Esophagus muscularis mucosa (tissue), 4 donors: ENCODE results near the gene TBC1D8. TPM values are rescaled to one million over a fixed set of nuclear protein-coding genes. Genes with fewer than 3 reads are reported as not detected.

ENCODE experiments used
- DNase-seq: peaks from one replicate; pipeline ENCODE4 v3.0.0-alpha.2; 2017; ENCODE audit errors: extremely low spot score
- H3K27ac ChIP-seq, 4 donors: fragments of 200-600 bp; sonication (generic); replicated peaks in 1 of 4; 1 replicate in 3 of 4; 2 replicates in 1 of 4; pipeline ENCODE4 v1.5.1; 2016 to 2019; ENCODE audit warnings: mild to moderate bottlenecking in 1 of 4
- H3K27me3 ChIP-seq, 4 donors: fragments of 200-600 bp; sonication (generic); one replicate each; pipeline versions ENCODE4 v1.5.1 to v1.6.0; 2016 to 2019
- H3K36me3 ChIP-seq, 4 donors: fragments of 200-600 bp; sonication (generic); one replicate each; pipeline ENCODE4 v1.5.1; 2016 to 2019
- H3K4me1 ChIP-seq, 4 donors: fragments of 200-600 bp; sonication (generic); one replicate each; pipeline ENCODE4 v1.5.1; 2016 to 2019
- H3K4me3 ChIP-seq, 4 donors: fragments of 200-600 bp; sonication (generic); 1 replicate in 2 of 4; 2 replicates in 2 of 4; pipeline ENCODE4 v1.5.1; 2016 to 2019; ENCODE audit warnings: mild to moderate bottlenecking in 4 of 4, moderate library complexity in 1 of 4
- H3K9me3 ChIP-seq, 4 donors: fragments of 200-600 bp; sonication (generic); 1 replicate in 3 of 4; 2 replicates in 1 of 4; pipeline ENCODE4 v1.5.1; 2016 to 2019
- CTCF ChIP-seq, 3 experiments: fragments of 200-600 bp in 2 of 3; fragments of 450-650 bp in 1 of 3; sonication (generic) in 2 of 3; IDR thresholded peaks; one replicate each; pipeline ENCODE4 v1.5.1; 2017 to 2019; ENCODE audit warnings: antibody characterized with exemption in 3 of 3, mild to moderate bottlenecking in 2 of 3, moderate library complexity in 1 of 3
- EP300 ChIP-seq: sonication (generic); formaldehyde crosslinking; IDR thresholded peaks from one replicate; pipeline ENCODE4 v1.6.1; 2017; ENCODE audit warnings: antibody characterized with exemption
- POLR2A ChIP-seq: fragments of 450-650 bp; IDR thresholded peaks from one replicate; pipeline ENCODE4 v1.6.1; 2017; ENCODE audit warnings: antibody characterized with exemption, moderate library complexity, mild to moderate bottlenecking, low read depth
- POLR2AphosphoS5 ChIP-seq, 2 donors: sonication (generic); formaldehyde crosslinking; IDR thresholded peaks; one replicate each; pipeline ENCODE4 v1.6.1; 2017; ENCODE audit warnings: antibody characterized with exemption in 2 of 2
- WGBS: methylation state at CpG from one replicate; pipeline ENCODE4 v1.1.5; 2018; 5-methylcytosine and 5-hydroxymethylcytosine counted together
- intact Hi-C: fragments of 100-400 bp; cut with DNase I; formaldehyde crosslinking; loops from one replicate; pipeline ENCODE4 v1.15.1; 2023
- total RNA-seq, 4 donors: library from RNA; depleted of rRNA; stranded (reverse); fragments of >200 nt; gene quantifications; one replicate each; pipeline versions ENCODE4 v1.1.0 to v1.2.1, GENCODE V29; 2016

Gene TBC1D8
- total RNA-seq, 4 donors from 2014 or later = 16.7 to 23.4 (median 20.4) TPM

GRCh38 chr2:100964222-100964621 lies 187.0 kb downstream of the TBC1D8 start:
- TF ChIP-seq EP300 (no peak), POLR2A (no peak), CTCF (IDR thresholded peaks at IDR 0.05) (no peak), POLR2AphosphoS5 (IDR thresholded peaks at IDR 0.05) (no peak)
- H3K9me3 ChIP-seq = no peaks in the 10 kb centered on the region
- 77% methylated on average over 12 of the region's 12 CpGs for WGBS
- H3K27me3 ChIP-seq = no peaks in the 10 kb centered on the region
- no peak for DNase-seq
- H3K36me3 ChIP-seq = peaks cover 0 to 36% (median 15%) of the 10 kb centered on the region in 4 donors
- intact Hi-C loops = no loop called here
- no peak overlapping the region for H3K4me3 ChIP-seq
- peaks cover 0 to 8% (median 6%) of the 10 kb centered on the region in 4 donors for H3K4me1 ChIP-seq
- no peak overlapping the region for H3K27ac ChIP-seq

GRCh38 chr2:100963026-100963375 lies 188.2 kb downstream of the TBC1D8 start:
- H3K36me3 ChIP-seq = peaks cover 0 to 24% (median 4%) of the 10 kb centered on the region in 4 donors
- H3K4me1 ChIP-seq = peaks cover 9 to 18% (median 18%) of the 10 kb centered on the region in 4 donors
- no peaks in the 10 kb centered on the region for H3K27me3 ChIP-seq
- no peaks in the 10 kb centered on the region for H3K9me3 ChIP-seq
- intact Hi-C loops = no loop called here
- TF ChIP-seq POLR2A (no peak), EP300 (no peak), CTCF (IDR thresholded peaks at IDR 0.05) (no peak)
- DNase-seq = no peak
- WGBS = 94% methylated on average over 4 of the region's 4 CpGs
- no peak overlapping the region for H3K27ac ChIP-seq
- H3K4me3 ChIP-seq = no peak overlapping the region

- TF ChIP-seq EP300 (no peak), POLR2AphosphoS5 (IDR thresholded peaks at IDR 0.05) (no peak), POLR2A (no peak), CTCF (IDR thresholded peaks at IDR 0.05) (no peak)
- DNase-seq = no peak
Measured at GRCh38 chr2:100962366-100963025, 188.7 kb downstream of the TBC1D8 start.

GRCh38 chr2:100960688-100961087 lies 190.5 kb downstream of the TBC1D8 start:
- no peak for DNase-seq
- H3K27ac ChIP-seq = no peak overlapping the region
- no peak for TF ChIP-seq POLR2A
- no peak for TF ChIP-seq EP300
- no peak for TF ChIP-seq POLR2AphosphoS5 (IDR thresholded peaks at IDR 0.05)
- no peak for TF ChIP-seq CTCF (IDR thresholded peaks at IDR 0.05)
- H3K4me3 ChIP-seq = no peak overlapping the region
- WGBS = 87% methylated on average over 3 of the region's 4 CpGs
- intact Hi-C loops = no loop called here
- peaks cover 18 to 30% (median 27%) of the 10 kb centered on the region in 4 donors for H3K4me1 ChIP-seq
- H3K36me3 ChIP-seq = peaks cover 0 to 12% (median 0%) of the 10 kb centered on the region in 4 donors
- no peaks in the 10 kb centered on the region for H3K27me3 ChIP-seq
- no peaks in the 10 kb centered on the region for H3K9me3 ChIP-seq

More at GRCh38 chr2:100962366-100963025, 188.7 kb downstream of the TBC1D8 start:
- intact Hi-C loops = no loop called here
- no peak overlapping the region for H3K27ac ChIP-seq
- peaks cover 14 to 23% (median 23%) of the 10 kb centered on the region in 4 donors for H3K4me1 ChIP-seq
- no peaks in the 10 kb centered on the region for H3K27me3 ChIP-seq
- no peak overlapping the region for H3K4me3 ChIP-seq
- H3K9me3 ChIP-seq = no peaks in the 10 kb centered on the region
- WGBS = 89% methylated on average over 12 of the region's 12 CpGs
- peaks cover 0 to 19% (median under 1%) of the 10 kb centered on the region in 4 donors for H3K36me3 ChIP-seq
